PC-9 (cell line): ENCODE data around the gene ACO1.

Experiments
- EZH2 ChIP-seq: fragments of 200-600 bp; sonication (generic); IDR thresholded peaks from 2 replicates; pipeline ENCODE4 v1.8.0; 2017; ENCODE audit warnings: antibody characterized with exemption, low read depth
- TF ChIP-seq, protein P1 (sequence below): fragments of 200-600 bp; sonication (generic); conservative IDR thresholded peaks from 2 replicates; pipeline ENCODE4 v1.6.1; 2017; ENCODE audit warnings: mixed run types, antibody characterized with exemption, mild to moderate bottlenecking, moderate library complexity

DNA sequence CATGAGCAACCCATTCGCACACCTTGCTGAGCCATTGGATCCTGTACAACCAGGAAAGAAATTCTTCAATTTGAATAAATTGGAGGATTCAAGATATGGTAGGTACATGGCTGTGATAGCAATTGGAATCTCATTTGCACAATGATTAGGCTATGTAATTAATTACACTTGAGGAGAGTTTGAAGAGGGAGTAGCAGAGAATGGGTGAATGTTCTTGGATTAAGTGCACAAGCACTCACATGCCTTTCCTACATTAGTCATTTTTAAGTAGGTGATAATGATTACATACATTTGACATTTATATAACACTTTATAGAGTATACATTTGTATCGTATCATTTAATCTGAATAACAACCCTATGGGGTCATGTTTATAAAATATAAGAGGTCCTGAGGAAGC, 21.1 kb downstream of the ACO1 start:
- TF ChIP-seq, protein P1, sequence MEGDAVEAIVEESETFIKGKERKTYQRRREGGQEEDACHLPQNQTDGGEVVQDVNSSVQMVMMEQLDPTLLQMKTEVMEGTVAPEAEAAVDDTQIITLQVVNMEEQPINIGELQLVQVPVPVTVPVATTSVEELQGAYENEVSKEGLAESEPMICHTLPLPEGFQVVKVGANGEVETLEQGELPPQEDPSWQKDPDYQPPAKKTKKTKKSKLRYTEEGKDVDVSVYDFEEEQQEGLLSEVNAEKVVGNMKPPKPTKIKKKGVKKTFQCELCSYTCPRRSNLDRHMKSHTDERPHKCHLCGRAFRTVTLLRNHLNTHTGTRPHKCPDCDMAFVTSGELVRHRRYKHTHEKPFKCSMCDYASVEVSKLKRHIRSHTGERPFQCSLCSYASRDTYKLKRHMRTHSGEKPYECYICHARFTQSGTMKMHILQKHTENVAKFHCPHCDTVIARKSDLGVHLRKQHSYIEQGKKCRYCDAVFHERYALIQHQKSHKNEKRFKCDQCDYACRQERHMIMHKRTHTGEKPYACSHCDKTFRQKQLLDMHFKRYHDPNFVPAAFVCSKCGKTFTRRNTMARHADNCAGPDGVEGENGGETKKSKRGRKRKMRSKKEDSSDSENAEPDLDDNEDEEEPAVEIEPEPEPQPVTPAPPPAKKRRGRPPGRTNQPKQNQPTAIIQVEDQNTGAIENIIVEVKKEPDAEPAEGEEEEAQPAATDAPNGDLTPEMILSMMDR: no peak
- TF ChIP-seq EZH2: no peak
